ENCODE results near the gene RNU5D-1.

Gene RNU5D-1

DNA sequence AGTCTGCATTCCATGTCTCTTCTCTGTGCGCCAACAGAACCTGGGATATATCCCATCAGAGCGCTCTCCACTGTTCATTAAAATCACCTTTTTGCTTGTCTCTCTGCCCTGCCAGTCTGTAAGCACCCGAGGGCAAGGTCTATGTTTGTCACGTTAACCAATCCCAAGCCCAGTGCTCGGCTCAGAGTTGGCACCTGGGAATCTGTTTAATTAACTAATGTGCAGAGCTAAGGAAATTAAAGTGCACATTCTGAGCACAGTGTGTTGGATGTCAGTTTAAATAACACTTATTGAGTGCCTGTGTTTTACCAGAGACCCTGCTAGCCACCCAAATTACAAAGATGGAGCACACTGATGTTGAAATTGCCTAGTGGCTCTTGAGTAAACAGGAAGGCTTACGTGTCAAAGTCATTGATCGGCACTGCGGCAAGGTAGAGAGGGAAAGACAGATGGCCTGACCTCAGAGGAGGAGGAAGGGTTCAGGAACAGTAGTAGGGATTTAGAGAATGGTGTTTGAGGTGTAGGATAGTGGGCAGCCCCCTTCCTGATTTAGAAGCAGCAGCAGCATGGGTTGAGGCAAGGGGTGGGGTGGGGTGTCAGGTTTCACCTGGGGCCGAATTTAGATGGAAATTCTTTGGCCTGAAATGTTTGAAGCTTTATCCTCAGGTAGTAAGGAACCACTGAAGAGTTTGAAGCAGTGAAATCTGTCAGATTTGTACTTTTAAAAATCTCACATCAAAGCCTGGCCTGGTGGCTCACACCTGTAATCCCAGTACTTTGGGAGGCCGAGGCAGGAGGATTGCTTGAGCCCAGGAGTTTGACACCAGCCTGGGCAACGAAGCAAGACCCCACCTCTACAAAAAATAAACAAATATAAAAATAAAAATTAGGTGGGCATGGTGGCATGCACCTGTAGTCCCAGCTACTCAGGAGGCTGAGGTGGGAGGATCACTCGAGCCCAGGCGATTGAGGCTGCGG, 48.8 kb downstream of the RNU5D-1 start:
- H3K4me3 ChIP-seq (ENCODE audit: low read length) = no peak overlapping the region
- no peak for DNase-seq (ENCODE audit: low read depth)
- TF ChIP-seq, protein P1, sequence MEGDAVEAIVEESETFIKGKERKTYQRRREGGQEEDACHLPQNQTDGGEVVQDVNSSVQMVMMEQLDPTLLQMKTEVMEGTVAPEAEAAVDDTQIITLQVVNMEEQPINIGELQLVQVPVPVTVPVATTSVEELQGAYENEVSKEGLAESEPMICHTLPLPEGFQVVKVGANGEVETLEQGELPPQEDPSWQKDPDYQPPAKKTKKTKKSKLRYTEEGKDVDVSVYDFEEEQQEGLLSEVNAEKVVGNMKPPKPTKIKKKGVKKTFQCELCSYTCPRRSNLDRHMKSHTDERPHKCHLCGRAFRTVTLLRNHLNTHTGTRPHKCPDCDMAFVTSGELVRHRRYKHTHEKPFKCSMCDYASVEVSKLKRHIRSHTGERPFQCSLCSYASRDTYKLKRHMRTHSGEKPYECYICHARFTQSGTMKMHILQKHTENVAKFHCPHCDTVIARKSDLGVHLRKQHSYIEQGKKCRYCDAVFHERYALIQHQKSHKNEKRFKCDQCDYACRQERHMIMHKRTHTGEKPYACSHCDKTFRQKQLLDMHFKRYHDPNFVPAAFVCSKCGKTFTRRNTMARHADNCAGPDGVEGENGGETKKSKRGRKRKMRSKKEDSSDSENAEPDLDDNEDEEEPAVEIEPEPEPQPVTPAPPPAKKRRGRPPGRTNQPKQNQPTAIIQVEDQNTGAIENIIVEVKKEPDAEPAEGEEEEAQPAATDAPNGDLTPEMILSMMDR (conservative IDR thresholded peaks at IDR 0.05; ENCODE audit: low read depth, low read length) = no peak
